Bladder microvascular endothelial cell (primary cell): ENCODE results near the gene AREG. TPM values are rescaled to one million over a fixed set of nuclear protein-coding genes. Genes with fewer than 3 reads are reported as not detected.

ENCODE experiments used
- total RNA-seq: library from RNA; depleted of rRNA; stranded (reverse); fragments of >200 nt; gene quantifications from 2 replicates; pipeline ENCODE4 v1.2.3, GENCODE V29; 2014

Gene AREG
- total RNA-seq, result 0.19 and 0.32 TPM in 2 replicates

GRCh38 chr4:74444891-74445642 lies at the start of gene AREG:
TSS of gene AREG (plus strand) at chr4:74445136. CDS start at chr4:74445346, 210 bp downstream.

Other genes starting within 250 kb of the AREG start
- not detected in 2 replicates for gene EPGN, start 136.7 kb upstream of the AREG start, total RNA-seq
- under 0.01 TPM in 1 of 2 replicates, not detected in the other for gene EREG, start 80.0 kb upstream of the AREG start, total RNA-seq